ENCODE results near the gene TULP1.
A peak's percentile ranks its signal among the peaks of the same experiment; 100 is the strongest.
"Not testable (repeated sequence)": the region's sequence is repeated elsewhere in the genome, so short reads cannot be mapped to it uniquely, and the experiment has no call there.

Gene TULP1

DNA sequence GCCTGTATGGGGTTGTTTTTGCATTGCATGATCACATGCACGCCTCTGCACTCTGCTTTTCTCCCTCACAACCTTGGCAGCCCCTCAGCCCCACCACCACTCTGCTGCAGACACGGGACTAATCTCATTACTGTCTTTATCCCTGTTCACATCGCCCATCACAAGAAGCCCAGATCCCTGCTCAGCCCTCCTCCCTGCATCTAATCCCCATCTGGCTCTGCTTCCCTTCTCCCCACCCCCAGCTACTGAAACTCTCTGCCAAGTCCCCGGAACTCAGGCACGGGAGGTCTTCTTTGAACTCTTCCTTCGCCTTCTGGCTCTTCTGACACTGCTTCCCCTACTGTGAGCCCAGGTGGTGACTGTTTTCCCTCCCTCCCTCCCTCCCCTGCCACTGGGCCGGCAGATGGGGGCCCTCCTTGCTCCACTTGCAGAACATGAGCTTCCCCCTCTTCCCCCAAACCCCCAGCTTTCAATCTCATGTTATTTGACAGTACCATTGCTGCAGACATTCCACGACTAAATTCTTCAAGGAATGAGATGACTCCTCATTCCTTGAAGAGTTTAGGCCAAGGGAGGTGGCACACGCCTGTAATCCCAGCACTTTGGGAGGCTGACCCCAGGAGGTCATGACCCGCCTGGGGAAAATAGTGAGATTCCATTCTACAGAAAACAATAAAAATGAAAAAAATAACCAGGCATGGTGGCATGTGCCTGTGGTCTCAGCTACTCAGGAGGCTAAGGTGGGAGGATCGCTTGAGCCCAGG lies 21.9 kb upstream of the TULP1 start:
- Mint-ChIP-seq H3K9me3 (no peaks in the 10 kb centered on the region), H3K4me1 (peaks cover 7% of the 10 kb centered on the region), H3K27me3 (peaks cover 12% of the 10 kb centered on the region), H3K27ac (no peak overlapping the region), H3K4me3 (no peak overlapping the region)
- DNase-seq (no peak), ATAC-seq (no peak)

DNA sequence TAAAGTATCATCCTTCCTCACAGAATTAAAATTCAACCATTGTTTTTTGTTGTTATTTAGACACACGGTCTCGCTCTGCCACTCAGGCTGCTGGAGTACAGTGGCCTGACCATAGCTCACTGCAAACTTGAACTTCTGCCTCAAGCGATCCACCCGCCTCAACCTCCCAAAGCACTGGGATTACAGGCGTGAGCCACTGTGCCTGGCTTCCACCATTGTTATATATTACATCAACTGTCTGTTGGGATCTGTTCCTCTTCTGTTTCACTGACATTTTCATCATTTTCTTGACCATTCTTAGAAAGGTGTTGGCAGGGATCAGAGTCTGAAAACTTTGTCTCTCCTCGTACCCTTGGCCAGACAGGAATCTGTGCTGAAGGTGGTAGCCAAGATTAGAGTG lies 21.3 kb upstream of the TULP1 start:
- no peaks in the 10 kb centered on the region for H3K9me3 Mint-ChIP-seq

DNA sequence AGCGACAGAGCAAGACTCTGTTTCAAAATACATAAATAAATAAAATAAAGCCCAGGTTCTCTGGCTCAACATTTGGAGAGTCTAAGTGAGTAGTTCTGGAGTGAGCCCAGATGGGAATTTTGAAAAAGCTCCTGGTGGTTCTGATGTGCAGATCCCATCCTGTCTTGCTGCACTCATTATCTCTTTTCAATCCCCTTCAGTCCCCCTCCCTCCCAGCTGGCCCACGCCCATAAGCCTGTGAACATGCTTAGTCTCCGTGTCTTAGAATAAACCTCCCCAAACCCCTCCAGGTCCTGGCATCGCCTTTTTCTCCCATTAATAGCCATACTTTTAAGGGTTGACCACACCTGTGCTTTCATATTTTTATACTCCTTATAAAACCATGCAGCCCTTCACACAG lies 19.4 kb upstream of the TULP1 start:
- peaks cover 7% of the 10 kb centered on the region for H3K4me1 Mint-ChIP-seq
- no peak overlapping the region for H3K4me3 Mint-ChIP-seq
- H3K27me3 Mint-ChIP-seq = peaks cover 12% of the 10 kb centered on the region
- no peak for DNase-seq
- no peaks in the 10 kb centered on the region for H3K9me3 Mint-ChIP-seq
- ATAC-seq = no peak
- no peak overlapping the region for H3K27ac Mint-ChIP-seq

More for the DNA sequence above, 21.3 kb upstream of the TULP1 start:
- Mint-ChIP-seq H3K4me1 (peaks cover 7% of the 10 kb centered on the region), H3K27me3 (peaks cover 12% of the 10 kb centered on the region), H3K27ac (no peak overlapping the region), H3K4me3 (no peak overlapping the region)
- no peak for ATAC-seq
- DNase-seq = no peak

DNA sequence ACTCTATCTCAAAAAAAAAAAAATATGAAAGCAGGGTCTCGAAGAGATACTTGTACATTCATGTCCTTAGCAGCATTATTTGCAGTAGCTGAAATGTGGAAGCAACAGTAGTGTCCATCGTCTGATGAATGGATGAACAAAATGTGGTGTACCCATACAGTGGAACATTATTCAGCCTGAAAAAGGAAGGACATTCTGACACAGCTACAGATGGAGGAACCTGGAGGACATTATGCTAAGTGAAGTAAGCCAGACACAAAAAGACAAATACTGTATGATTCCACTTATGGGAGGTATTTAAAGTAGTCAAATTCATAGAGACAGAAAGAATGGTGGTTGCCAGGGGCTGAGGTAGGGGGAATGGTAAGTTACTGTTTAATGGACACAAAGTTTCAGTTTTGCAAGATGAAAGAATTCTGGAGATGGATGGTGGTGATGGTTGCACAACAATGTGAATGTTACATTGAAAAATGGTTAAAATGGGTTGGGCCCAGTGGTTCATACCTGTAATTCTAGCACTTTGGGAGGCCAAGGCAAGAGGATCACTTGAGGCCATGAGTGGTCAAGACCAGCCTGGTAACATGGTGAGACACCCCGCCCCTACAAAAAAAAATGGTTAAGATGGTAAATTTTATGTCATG lies 11.8 kb upstream of the TULP1 start:
- Mint-ChIP-seq H3K27ac (peak overlapping the region in 1 of 2 donors; percentile 4), H3K4me1 (peaks cover 14% of the 10 kb centered on the region)
- DNase-seq = no peak

DNA sequence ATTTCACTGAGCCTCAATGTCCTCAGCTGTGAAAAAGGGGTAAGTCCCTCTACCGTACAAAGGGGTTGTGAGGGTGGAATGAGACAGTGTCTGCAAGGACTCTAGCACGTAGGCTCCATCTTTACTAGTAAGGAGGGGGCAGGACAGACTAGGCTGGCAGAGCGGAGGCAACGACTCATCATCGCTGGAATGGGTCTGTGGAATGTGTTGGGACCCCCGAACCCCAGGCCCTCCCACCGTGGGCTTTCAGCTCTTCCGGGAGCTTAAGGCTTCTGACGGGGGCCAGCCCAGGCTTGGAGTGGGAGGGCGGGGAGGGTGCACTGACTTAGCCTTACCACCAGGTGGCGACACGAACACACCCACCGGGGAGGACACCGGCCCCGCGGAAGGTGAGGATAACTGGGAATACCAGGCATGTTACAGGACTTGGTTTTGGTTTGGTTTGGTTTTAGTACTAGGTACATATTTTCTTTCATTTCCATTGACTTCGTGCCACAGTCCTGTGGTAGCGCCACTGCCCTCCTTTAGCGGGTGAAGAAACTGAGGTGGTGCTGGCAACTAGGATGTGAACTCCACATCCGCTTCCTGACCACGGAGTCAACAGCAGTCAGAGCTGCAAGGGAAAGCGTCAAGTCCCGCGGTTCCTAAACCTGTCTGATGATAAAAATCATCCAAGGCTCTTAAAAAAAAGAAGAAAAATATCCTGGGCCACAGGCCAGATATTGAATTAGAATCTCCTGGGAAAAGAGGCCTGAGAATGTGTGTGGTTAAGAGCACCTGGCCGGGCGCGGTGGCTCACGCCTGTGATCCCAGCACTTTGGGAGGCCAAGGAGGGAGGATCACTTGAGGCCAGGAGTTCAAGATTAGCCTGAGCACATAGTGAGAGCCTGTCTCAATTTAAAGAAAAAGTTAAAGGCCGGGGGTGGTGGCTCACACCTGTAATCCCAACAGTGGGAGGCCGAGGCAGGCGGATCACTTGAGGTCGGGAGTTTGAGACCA lies 10.3 kb upstream of the TULP1 start:
- Mint-ChIP-seq H3K4me1 (peaks cover 14% of the 10 kb centered on the region), H3K9me3 (no peaks in the 10 kb centered on the region), H3K4me3 (peak overlapping the region; percentile 76), H3K27me3 (no peaks in the 10 kb centered on the region), H3K27ac (peak overlapping the region; percentile 24 to 89)
- DNase-seq (peak; percentile 70 to 75), ATAC-seq (peak; percentile 95)

More for the DNA sequence above, 11.8 kb upstream of the TULP1 start:
- Mint-ChIP-seq H3K4me3 (no peak overlapping the region), H3K27me3 (no peaks in the 10 kb centered on the region), H3K9me3 (no peaks in the 10 kb centered on the region)
- no peak for ATAC-seq

DNA sequence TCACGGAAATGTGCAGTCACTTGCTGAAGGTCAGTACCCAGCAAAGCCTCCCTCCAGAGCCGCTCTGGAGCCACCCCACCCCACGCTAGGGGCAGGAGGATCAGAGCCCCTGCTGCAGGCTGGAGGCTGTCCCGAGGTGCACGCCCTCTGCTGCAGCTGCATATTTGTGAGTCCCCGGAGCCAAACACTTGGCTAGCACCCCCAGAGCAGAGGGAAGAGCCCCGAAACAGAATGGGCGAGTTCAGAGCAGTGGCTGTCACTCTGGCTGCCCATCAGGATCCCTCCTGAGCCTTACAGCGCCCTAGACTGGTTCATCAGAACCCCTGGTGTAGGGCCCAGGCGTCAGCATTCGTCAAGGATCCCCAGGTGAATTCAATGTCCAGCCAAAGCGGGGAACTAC lies 9.5 kb upstream of the TULP1 start:
- Mint-ChIP-seq H3K9me3 (no peaks in the 10 kb centered on the region), H3K4me3 (peak overlapping the region in 1 of 2 donors; percentile 76), H3K27ac (no peak overlapping the region), H3K4me1 (peaks cover 14% of the 10 kb centered on the region), H3K27me3 (no peaks in the 10 kb centered on the region)
- DNase-seq = no peak
- ATAC-seq = no peak

DNA sequence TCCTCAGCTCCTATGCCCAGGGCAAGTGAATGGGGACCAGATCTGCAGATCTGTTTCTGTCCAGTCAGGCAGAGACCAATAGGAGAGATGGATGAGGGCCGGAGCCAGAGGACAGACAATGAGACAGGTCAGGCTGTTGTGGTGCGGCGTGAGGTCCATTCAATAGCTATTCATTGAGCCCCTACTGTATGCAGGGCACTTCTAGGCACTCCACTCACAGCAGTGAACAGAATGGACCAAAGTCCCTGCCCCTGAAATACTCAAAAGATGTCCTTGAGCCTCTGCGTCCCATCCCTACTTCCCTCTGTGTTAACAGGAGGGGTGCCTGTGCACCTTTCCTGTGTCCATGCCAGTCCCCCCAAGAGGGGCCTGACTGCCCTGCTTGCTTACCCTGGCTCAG lies 8.5 kb upstream of the TULP1 start:
- H3K27me3 Mint-ChIP-seq = no peaks in the 10 kb centered on the region
- no peak for ATAC-seq
- no peak for DNase-seq
- no peak overlapping the region for H3K27ac Mint-ChIP-seq
- H3K4me1 Mint-ChIP-seq = peaks cover 14% of the 10 kb centered on the region
- no peaks in the 10 kb centered on the region for H3K9me3 Mint-ChIP-seq
- H3K4me3 Mint-ChIP-seq = no peak overlapping the region

DNA sequence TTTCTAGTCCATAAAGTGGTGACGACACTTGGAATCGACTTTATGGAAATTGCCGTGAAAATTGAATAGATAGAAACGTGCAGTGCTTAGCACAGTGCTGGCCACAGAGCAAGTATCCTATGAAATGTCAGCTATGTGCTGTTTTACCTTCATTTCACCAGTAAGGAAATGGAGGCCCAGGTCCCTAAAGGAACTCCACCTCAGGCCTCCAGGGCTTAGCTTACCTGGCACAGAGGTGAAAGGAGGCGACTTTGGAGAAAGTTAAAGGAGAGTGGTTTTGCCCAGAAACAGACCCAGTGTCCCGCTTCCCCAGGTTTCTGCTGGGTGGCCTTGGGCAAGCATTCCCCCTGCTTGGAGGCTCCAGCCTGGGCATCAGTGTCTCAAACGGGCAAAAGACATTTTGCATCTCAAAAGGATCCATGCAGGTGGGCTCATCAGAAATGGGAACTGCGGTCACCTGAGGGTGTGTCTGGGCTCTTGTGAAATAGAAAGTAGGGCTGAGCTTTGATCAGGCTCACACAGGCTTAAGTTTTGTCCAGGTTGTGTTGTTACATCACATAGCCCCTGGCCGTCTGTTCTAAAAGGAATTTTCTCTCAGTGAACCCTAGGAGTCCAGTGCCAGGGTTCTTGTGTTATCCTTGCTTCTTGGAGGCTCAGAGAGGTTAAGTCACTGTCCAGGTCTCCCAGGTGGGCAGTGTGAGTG lies 6.8 kb upstream of the TULP1 start:
- ATAC-seq = no peak
- no peak for DNase-seq
- Mint-ChIP-seq H3K27me3 (no peaks in the 10 kb centered on the region), H3K27ac (no peak overlapping the region), H3K4me1 (peaks cover 14% of the 10 kb centered on the region), H3K9me3 (no peaks in the 10 kb centered on the region), H3K4me3 (no peak overlapping the region)

DNA sequence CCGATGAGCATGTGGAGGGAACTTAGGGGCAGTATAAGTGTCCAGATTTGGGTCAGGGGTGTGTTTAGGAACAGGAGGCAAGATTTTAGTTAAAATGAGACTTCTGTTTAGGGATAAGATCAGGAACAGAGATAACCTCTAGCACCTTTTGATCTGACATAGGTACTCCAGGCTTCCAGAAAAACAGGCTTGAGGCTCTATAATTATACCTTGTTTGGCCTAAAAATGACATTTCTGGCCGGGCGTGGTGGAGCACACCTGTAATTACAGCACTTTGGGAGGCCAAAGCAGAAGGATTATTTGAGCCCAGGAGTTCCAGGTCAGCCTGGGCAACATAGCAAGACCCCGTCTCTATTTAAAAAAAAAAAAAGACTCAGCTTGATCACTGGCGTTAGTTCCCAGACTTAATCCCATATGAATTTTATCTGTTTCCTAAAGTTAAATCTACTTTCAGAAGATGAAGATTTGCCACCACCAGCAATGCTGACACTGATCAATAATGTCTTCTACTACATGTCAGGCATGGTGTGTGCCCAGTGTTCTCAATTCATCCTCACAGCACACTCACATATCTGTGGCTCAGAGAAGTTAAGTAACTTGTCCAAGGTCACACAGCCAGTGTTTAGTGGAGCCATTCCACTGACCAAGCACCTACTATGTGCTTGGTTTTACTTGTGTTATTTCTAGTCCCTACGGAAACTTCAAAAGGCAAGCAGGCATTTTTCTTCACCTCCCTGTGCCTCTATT lies 6.0 kb upstream of the TULP1 start:
- H3K9me3 Mint-ChIP-seq = no peaks in the 10 kb centered on the region
- DNase-seq = no peak
- no peak overlapping the region for H3K4me3 Mint-ChIP-seq
- peaks cover 14% of the 10 kb centered on the region for H3K4me1 Mint-ChIP-seq
- no peak overlapping the region for H3K27ac Mint-ChIP-seq
- no peak for ATAC-seq
- no peaks in the 10 kb centered on the region for H3K27me3 Mint-ChIP-seq

DNA sequence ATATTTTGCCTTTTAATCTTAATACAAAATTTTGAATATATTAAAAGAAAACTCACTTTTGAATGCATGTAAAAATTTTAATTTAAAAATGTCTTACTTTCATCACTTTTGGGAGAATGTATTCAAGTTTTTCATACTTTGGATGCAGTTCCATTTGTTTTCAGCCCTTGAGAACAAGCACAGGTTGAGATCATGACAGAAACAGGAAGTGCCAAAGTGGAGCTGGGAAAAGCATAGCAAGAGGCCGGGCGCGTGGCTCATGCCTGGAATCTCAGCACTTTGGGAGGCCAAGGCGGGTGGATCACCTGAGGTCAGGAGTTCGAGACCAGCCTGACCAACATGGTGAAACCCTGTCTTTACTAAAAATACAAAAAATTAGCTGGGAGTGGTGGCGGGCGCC lies 5.3 kb upstream of the TULP1 start:
- not testable (repeated sequence) for H3K27ac Mint-ChIP-seq, H3K4me1 Mint-ChIP-seq, H3K4me3 Mint-ChIP-seq, H3K27me3 Mint-ChIP-seq, ATAC-seq, DNase-seq, H3K9me3 Mint-ChIP-seq

DNA sequence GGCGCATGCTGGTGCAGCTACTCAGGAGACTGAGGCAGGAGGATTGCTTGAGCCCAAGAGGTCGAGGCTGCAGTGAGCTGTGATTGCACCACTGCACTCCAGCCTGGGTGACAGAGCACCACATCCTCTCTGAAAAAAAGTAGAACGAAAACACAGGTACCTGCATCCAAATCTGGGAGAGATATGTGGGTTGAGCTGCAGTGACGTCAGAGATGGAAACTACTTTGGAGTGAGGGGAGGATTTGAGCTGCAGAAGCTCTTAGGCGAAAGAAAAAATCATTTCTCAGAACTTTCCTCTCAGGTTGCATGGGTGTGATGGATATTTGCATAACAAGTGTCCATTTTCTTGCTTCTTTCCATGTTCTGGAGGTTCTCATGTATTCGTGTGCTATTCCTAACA lies 4.0 kb upstream of the TULP1 start:
- Mint-ChIP-seq H3K9me3 (no peaks in the 10 kb centered on the region), H3K4me1 (peaks cover 6% of the 10 kb centered on the region), H3K4me3 (no peak overlapping the region)

DNA sequence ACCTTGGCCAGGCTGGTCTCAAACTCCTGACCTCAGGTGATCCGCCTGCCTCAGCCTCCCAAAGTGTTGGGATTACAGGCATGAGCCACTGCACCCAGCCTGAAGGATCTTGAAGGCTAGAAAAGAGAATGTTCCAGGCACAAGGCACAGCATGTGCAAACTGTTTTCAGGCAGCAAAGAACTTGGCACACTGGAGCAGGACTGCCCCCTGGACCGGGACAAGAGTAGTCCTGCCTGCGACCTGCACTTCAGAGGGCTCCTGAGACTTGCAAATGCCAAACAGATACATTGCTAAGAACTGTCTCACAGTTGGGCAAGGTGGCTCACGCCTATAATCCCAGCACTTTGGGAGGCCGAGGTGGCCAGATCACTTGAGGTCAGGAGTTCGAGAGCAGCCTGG lies 3.2 kb upstream of the TULP1 start:
- ATAC-seq, H3K4me3 Mint-ChIP-seq, H3K27ac Mint-ChIP-seq, DNase-seq, H3K9me3 Mint-ChIP-seq: not testable (repeated sequence)
- H3K27me3 Mint-ChIP-seq = peaks cover 22% of the 10 kb centered on the region
- peaks cover 14% of the 10 kb centered on the region for H3K4me1 Mint-ChIP-seq

More for the DNA sequence above, 4.0 kb upstream of the TULP1 start:
- no peak for ATAC-seq
- peaks cover 15% of the 10 kb centered on the region for H3K27me3 Mint-ChIP-seq
- DNase-seq = no peak
- H3K27ac Mint-ChIP-seq = no peak overlapping the region

DNA sequence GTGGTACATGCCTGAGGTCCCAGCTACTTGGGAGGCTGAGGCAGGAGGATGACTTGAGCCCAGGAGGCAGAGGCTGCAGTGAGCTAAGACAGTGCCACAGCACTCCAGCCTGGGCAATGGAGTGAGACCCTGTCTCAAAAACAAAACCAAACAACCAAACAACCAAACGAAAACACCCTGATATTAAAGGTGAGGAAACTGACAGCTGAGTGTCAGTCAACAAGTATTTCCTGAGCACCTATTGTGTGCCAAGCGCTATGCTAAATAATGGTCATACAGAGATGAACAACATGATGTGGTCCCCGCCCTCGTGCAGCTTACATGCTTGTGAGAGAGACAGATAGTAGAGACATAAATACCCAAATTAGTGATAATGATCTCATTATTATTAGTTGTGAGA lies 1.9 kb upstream of the TULP1 start:
- Mint-ChIP-seq H3K9me3 (no peaks in the 10 kb centered on the region), H3K27ac (no peak overlapping the region), H3K27me3 (peaks cover 36% of the 10 kb centered on the region), H3K4me1 (peaks cover 14% of the 10 kb centered on the region), H3K4me3 (no peak overlapping the region)
- ATAC-seq = no peak
- DNase-seq = no peak

DNA sequence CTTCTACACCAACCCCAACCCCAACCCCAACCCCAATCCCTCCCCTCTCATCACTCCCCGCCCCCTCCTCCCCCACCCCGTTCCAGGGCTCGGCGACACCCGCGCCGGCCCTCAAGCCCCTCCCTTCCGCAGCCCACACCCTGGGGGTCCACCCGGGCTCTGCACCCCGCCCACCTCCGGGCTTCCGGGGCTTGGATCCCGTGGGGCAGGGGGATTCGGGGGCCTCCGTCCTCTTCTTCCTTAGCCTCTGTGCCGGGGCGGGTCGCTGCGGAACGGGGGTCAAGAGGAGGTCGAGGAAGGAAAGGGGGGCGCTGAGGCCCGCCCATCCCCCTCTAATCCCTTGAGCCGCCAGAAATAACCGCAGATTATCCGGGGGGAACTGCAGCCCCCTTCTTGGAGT lies 690 bp downstream of the TULP1 start:
- DNase-seq (no peak), ATAC-seq (peak; percentile 39)
- Mint-ChIP-seq H3K27ac (peak overlapping the region in 1 of 2 donors; percentile 91), H3K27me3 (peaks cover 44% of the 10 kb centered on the region), H3K9me3 (no peaks in the 10 kb centered on the region), H3K4me3 (peak overlapping the region in 1 of 2 donors; percentile 52), H3K4me1 (peaks cover 14% of the 10 kb centered on the region)

All from stimulated activated naive CD8-positive, alpha-beta T cell treated with anti-CD3 and anti-CD28 coated beads, Interleukin-15, amount 100 ng/mL, for 72 hours (primary cell).